Urinary bladder (tissue), 4 donors: ENCODE measurements around the gene VWA1. TPM values are rescaled to one million over a fixed set of nuclear protein-coding genes. Genes with fewer than 3 reads are reported as not detected.

Experiments used
- DNase-seq: peaks from one replicate; pipeline ENCODE4 v3.0.0-alpha.2; 2015; ENCODE audit errors: extremely low spot score
- H3K27ac ChIP-seq: one replicate; pipeline ENCODE4 v1.5.1; 2013; ENCODE audit warnings: low read depth, mild to moderate bottlenecking, moderate library complexity
- H3K36me3 ChIP-seq: one replicate; pipeline ENCODE4 v1.6.1; 2013; ENCODE audit warnings: mild to moderate bottlenecking, moderate library complexity; ENCODE audit not compliant: insufficient read depth
- H3K4me1 ChIP-seq: one replicate; pipeline ENCODE4 v1.6.1; 2013; ENCODE audit warnings: mild to moderate bottlenecking, moderate library complexity; ENCODE audit not compliant: insufficient read depth
- H3K4me3 ChIP-seq: one replicate; pipeline ENCODE4 v1.5.1; 2013; ENCODE audit warnings: low read depth, low read length
- WGBS: extraction: QIAGEN DNeasy Blood & Tissue Kit; methylation state at CpG from one replicate; pipeline ENCODE4 v1.1.7; 2013; 5-methylcytosine and 5-hydroxymethylcytosine counted together
- polyA plus RNA-seq: library from polyadenylated mRNA; stranded (reverse); fragments of 200-250 nt; gene quantifications from one replicate; pipeline ENCODE4 v1.2.3, GENCODE V29; 2013
- total RNA-seq: library from RNA; depleted of rRNA; stranded (reverse); fragments of >200 nt; gene quantifications from one replicate; pipeline ENCODE4 v1.2.3, GENCODE V29; 2014
- donor health status: healthy with polysubstance abuse.
- donor health status: healthy.

The VWA1 gene, protein sequence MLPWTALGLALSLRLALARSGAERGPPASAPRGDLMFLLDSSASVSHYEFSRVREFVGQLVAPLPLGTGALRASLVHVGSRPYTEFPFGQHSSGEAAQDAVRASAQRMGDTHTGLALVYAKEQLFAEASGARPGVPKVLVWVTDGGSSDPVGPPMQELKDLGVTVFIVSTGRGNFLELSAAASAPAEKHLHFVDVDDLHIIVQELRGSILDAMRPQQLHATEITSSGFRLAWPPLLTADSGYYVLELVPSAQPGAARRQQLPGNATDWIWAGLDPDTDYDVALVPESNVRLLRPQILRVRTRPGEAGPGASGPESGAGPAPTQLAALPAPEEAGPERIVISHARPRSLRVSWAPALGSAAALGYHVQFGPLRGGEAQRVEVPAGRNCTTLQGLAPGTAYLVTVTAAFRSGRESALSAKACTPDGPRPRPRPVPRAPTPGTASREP
- total RNA-seq (15.2 TPM), polyA plus RNA-seq (214 TPM)

DNA sequence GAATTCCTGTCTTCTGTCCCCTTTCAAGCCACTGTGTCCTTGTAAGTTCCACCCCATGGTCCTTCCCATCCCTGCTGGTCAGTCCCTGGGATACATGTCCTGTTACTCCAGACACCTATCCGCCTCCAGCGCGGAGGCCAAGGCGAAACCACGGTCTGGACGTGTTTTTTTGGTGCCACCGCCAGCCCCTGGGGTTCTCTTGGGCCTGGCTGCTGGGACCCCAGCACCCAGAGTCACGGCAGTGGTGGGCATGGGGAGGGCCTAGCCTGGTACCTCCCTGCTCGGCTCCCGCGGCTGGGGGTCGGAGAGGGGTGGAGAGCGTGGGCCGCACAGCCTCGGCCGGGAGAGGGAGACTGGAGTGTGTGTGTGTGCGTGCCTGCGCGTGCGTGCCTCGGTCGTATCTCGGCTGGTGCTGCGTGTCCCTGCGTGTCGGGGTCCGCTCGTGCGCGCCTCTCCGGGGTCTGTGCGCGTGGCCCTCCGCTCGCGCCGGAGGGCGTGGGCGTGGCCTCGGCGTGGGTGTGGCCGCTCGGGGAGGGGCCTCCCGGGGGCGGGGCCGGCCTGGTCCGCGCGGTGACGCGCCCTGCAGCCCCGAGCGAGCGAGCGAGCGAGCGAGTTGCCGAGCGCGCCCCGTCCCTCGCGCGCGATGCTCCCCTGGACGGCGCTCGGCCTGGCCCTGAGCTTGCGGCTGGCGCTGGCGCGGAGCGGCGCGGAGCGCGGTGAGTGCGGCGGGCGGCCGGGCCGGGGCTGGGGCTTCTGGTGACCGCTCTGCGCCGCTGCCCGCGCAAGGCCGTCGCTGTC lies at the start of gene VWA1:
TSS of gene VWA1 (plus strand) at position 585 of the 798 bp plus-strand sequence. CDS start at position 644, 59 bp downstream.
- no peaks in the 10 kb centered on the region for H3K4me1 ChIP-seq
- no peaks in the 10 kb centered on the region for H3K36me3 ChIP-seq
- peak within 1 kb of the TSS; percentile 95 for H3K27ac ChIP-seq
- H3K4me3 ChIP-seq, result peak within 1 kb of the TSS; percentile 66
- 6% methylated on average over 89 of the region's 89 CpGs for WGBS
- DNase-seq, result no peak

DNA sequence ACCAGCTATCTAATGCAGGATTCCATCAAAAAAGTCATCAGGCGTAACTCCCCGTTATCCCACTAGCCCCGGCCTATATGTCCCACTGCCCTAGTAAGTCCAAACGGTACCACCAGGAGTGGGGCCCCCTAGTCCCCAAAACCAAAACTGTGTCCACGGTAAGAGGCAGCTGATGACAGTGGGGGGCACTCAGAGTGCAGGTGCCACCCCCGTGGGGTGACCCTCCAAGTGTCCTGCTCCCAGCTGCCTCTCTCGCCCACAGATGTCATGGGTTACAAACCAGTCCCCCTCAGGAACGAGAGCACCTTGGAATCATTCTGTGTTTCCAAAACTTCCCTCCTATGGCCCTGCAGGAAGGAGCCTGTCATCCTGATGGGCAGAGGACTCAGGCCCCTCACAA lies 49.6 kb upstream of the VWA1 start:
- no peak overlapping the region for H3K4me3 ChIP-seq
- DNase-seq, result no peak
- no peaks in the 10 kb centered on the region for H3K4me1 ChIP-seq
- 91% methylated on average over 8 of the region's 8 CpGs for WGBS
- peaks cover 6% of the 10 kb centered on the region for H3K36me3 ChIP-seq
- H3K27ac ChIP-seq, result no peak overlapping the region

DNA sequence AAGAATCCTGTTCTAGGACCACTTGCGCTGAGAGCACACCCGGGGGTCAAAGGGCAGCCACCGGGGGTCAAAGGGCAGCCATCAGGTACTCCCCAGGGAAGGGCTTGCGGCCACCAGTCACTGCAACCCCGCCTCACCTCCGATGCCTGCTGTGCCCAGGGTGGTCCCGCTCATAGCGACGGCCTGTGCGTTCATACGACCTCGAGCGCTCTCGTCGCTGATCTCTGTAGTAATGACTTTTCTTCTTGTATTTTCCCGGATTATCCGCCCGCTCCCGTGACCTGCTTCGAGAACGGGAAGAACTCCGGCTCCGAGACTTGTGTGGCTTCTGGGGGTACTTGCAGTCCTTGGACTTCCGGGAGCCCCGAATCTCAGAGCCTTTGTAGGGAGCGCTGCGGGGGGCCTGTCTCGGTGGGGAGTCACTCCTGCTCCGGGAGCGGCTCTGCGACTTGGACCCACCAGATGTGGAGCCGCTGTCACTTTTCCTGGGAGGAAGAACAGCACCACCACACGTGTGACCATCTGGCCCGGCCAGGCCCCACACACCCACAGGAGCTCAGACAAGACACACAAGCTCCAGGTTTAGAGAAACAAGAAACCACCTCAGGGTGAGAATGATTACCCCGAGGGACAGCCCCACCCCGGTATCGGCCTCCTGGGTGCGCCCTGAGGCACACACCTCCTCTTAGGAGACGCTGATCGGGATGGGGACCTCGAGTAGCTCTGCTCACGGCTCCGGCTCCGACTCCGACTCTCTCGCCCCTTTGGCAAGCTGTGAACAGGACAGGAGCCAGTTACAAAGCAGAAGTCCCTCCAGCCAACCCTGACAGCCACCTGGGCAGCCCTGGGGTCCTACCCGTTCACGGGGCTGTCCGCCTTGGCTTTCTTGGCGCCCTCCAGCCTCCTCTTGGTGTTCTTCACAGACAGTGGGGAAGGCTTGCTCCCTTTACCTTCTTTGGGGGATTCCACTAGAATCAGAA lies 48.1 kb upstream of the VWA1 start:
- H3K36me3 ChIP-seq, result peaks cover 8% of the 10 kb centered on the region
- 96% methylated on average over 50 of the region's 50 CpGs for WGBS
- H3K4me3 ChIP-seq, result no peak overlapping the region
- no peaks in the 10 kb centered on the region for H3K4me1 ChIP-seq
- no peak for DNase-seq
- no peak overlapping the region for H3K27ac ChIP-seq

DNA sequence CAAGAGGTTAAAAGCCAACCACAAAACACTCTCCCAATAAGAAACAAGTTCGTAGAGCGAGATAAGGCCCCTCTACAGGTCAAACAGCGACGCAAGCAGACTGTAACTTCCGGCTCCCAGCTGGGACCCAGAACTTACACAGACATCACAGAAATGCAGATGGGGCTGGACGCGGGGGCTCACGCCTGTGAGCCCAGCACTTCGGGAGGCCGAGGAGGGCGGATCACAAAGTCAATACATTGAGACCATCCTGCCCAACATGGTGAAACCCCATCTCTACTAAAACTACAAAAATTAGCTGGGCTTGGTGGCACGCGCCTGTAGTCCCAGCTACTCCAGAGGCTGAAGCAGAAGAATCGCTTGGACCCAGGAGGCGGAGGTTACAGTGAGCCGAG lies 47.4 kb upstream of the VWA1 start:
- Histone ChIP-seq H3K4me3 (no peak overlapping the region), H3K36me3 (peaks cover 10% of the 10 kb centered on the region), H3K4me1 (no peaks in the 10 kb centered on the region), H3K27ac (no peak overlapping the region)
- no peak for DNase-seq
- WGBS, result 96% methylated on average over 16 of the region's 16 CpGs

DNA sequence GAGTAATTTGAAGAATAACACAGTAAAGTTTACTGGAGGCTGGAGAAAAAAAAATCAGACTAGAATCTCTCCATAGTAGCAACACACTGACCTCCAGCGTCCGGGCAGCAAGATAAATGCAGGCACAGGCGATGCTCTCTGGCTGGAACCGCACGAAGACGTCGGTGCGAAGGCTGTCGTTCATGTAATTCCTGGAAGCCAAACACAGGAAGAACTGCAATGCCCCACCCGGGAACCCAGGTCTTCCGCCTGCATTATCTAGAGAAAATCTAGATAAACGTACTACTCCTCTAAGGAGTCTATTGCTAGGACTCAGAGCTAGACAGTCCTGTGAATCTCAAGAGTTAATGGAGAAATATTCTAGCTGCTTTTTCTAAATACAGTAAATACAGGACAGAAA lies 44.8 kb upstream of the VWA1 start:
- no peak for DNase-seq
- WGBS, result 85% methylated on average over 12 of the region's 12 CpGs
- Histone ChIP-seq H3K4me3 (no peak overlapping the region), H3K4me1 (no peaks in the 10 kb centered on the region), H3K27ac (no peak overlapping the region), H3K36me3 (peaks cover 10% of the 10 kb centered on the region)

DNA sequence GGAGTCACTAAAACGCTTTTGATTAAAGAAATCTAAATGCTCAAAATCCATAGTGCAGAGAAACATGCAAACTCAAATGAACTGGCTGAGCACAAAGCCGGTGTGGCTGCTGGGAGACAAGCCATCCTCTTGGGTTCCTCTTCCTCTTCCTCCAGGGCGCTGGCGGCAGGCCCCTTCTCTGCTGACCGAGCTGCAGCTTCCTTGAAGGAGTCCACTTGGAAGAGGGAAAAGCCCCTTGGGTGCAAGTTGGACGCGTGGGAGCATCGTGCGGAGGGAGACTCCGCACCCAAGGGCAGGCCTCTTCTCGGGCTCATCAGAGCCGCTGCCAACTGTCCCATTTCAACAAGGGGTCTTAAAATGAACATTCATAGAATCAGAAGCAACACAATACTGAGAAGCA lies 44.3 kb upstream of the VWA1 start:
- Histone ChIP-seq H3K36me3 (peaks cover 9% of the 10 kb centered on the region), H3K4me3 (no peak overlapping the region), H3K4me1 (no peaks in the 10 kb centered on the region), H3K27ac (no peak overlapping the region)
- WGBS, result 88% methylated on average over 12 of the region's 12 CpGs
- no peak for DNase-seq

DNA sequence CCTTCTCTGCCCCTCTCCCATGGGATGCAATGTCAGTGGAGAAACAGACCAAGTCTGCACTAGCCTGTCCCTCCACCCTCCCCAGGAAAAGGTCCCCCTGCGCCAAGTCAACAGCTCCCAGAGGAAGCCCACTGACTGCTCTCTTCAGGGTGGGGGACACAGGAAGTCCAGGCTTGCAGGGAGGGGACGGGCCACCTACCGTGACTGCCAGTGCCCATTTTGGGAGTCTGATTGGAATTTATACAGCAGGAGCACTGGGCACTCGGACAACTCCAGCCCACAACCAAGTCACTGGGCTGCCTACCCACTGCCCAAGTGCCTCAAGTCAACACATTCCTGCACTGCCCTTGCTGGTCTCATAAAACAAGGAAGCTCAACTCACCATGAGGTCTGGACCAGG lies 42.5 kb upstream of the VWA1 start:
- Histone ChIP-seq H3K36me3 (peaks cover 9% of the 10 kb centered on the region), H3K4me1 (no peaks in the 10 kb centered on the region), H3K27ac (no peak overlapping the region), H3K4me3 (no peak overlapping the region)
- no peak for DNase-seq
- 92% methylated on average over 4 of the region's 4 CpGs for WGBS

DNA sequence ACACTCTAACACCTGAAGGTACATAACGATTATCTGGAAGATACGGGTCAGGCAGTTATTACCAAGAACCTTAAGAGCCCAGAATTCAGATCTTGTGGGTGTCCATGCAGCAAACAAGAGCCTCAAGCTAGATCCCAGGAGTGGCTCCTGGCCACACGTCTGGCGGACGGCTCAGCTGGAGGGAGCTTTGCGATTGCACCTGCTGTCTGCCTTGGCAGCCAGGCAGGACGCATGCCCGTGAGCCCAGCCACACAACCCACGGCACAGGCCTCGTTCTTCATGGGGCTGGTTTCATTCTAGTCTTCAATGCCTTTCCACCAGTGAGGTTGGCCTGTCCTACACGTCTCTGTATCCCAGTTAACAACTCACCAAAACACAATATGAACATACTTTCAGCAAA lies 42.1 kb upstream of the VWA1 start:
- H3K36me3 ChIP-seq, result peaks cover 9% of the 10 kb centered on the region
- WGBS, result 87% methylated on average over 11 of the region's 11 CpGs
- no peaks in the 10 kb centered on the region for H3K4me1 ChIP-seq
- no peak for DNase-seq
- H3K4me3 ChIP-seq, result no peak overlapping the region
- H3K27ac ChIP-seq, result no peak overlapping the region

DNA sequence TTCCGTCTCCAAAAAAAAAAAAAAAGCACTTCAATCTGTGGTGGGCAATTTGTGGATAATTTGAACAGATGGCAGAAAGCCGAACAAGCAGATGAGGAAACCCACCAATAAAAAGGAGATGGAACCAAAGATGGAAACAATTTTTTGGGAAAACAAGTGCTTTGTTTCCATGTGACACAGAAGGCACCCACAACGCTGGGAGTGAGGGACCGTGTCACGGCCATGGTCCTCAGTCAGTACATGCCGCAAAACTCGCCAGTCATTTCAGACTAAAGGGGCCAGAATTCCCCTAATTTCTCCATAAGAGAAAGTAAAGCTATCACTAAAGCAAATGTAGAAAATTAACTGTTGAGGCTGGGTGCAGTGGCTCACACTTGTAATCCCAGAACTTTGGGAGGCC lies 41.4 kb upstream of the VWA1 start:
- DNase-seq, result no peak
- Histone ChIP-seq H3K36me3 (peaks cover 9% of the 10 kb centered on the region), H3K4me1 (no peaks in the 10 kb centered on the region), H3K4me3 (no peak overlapping the region), H3K27ac (no peak overlapping the region)
- WGBS, result 96% methylated on average over 7 of the region's 7 CpGs

DNA sequence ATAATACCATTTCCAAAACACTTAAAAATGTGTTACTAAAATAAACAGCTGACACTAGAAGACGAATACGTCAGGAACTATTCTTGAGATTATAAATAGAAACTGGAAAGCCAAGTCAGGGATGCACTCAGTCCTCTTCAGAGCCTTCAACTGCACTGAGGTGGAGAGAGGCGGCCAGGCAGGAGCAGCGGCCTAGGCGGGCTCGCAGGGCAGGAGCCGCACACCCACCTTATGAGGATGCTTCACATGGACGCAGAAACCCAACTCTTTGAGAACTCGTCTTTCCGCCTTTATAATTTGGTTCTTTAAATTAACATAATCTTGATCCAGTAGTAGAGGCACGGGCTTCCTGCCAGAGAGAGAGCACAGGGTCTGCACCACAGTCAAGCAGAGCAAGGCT lies 40.3 kb upstream of the VWA1 start:
- Histone ChIP-seq H3K27ac (no peak overlapping the region), H3K4me1 (no peaks in the 10 kb centered on the region), H3K4me3 (no peak overlapping the region), H3K36me3 (peaks cover 6% of the 10 kb centered on the region)
- 89% methylated on average over 11 of the region's 11 CpGs for WGBS
- no peak for DNase-seq

DNA sequence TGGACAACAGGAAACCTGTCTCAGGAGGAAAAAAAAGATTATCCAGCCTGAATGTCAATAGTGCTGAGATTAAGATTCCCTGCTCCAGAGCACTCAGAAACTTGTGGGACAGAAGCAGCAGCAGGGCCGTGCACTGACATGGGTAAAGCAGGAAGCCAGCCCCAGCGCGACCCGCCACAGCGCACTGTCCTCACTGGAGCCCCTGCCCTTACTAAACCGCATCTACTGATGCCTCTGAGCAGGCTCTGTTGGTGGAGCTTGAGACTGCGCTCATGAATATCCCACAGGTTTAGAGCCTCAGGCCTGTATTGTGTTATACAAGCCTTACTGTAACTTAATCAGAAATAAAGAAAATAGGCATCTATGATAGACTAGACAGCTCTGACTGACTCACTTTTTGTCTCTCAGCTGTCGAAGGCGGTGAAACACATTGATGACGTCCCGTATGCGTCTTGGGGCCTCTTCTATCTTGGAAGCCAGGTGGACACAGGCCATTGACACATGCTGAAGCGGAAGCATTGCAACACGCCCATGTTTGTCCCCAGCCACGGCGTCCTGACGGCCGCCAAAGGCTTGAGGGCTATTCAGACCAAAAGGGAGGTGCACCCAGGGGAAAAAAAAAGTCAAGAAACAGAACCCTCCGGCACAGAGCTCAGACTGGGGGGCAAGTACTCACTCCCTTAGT lies 37.5 kb upstream of the VWA1 start:
- WGBS, result 55% methylated on average over 19 of the region's 19 CpGs
- DNase-seq, result no peak
- H3K36me3 ChIP-seq, result peaks cover 5% of the 10 kb centered on the region
- H3K4me1 ChIP-seq, result no peaks in the 10 kb centered on the region
- no peak overlapping the region for H3K27ac ChIP-seq
- H3K4me3 ChIP-seq, result peak overlapping the region; percentile 97

DNA sequence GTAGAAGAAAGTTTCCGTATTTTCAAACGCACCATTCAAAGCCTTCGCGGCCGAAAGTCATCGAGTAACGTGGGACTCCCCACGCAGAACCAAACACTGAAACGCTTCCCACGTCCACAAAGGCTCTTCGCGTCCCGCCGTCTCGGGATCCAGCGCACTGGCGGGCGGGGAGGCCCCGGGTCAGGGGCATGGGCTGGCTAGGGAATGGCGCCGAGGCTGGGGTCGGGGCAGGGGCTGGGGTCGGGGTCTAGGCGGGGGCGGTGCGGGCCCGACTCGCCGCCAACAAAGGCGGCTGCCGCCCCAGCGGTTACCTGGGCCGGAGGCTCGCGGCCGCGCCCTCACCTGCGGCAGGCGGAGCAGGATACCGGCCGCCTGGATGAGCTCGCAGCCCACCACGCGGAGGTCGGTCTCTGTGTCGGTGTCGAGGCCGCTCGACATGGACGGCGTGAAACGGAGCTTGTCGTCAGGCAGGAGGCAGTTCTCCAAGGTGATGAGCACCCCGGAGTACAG lies 36.8 kb upstream of the VWA1 start:
- DNase-seq, result no peak
- under 1% methylated on average over 54 of the region's 54 CpGs for WGBS
- peaks cover 5% of the 10 kb centered on the region for H3K36me3 ChIP-seq
- peak overlapping the region; percentile 97 for H3K4me3 ChIP-seq
- no peaks in the 10 kb centered on the region for H3K4me1 ChIP-seq
- H3K27ac ChIP-seq, result peak overlapping the region; percentile 75
